ENCODE measurements around the gene LRRFIP1.
A peak's percentile ranks its signal among the peaks of the same experiment; 100 is the strongest.
"Not testable (repeated sequence)": the region's sequence is repeated elsewhere in the genome, so short reads cannot be mapped to it uniquely, and the experiment has no call there.

The LRRFIP1 gene

GRCh38 chr2:237662671-237663093 is 35.3 kb downstream of the LRRFIP1 start:
- DNase-seq (ENCODE audit: low read depth): no peak

- DNase-seq (ENCODE audit: low read depth): no peak
These were observed 36.2 kb downstream of the LRRFIP1 start for GRCh38 chr2:237663517-237664110.

GRCh38 chr2:237664151-237664550 is 36.8 kb downstream of the LRRFIP1 start:
- no peak for DNase-seq (ENCODE audit: low read depth)

- no peak for DNase-seq (ENCODE audit: low read depth)
These were observed 38.3 kb downstream of the LRRFIP1 start for GRCh38 chr2:237665713-237666143.

GRCh38 chr2:237666606-237667005 is 39.2 kb downstream of the LRRFIP1 start:
- DNase-seq (ENCODE audit: low read depth): no peak

GRCh38 chr2:237667050-237667576 is 39.7 kb downstream of the LRRFIP1 start:
- DNase-seq (ENCODE audit: low read depth): not testable (repeated sequence)

- no peak for DNase-seq (ENCODE audit: low read depth)
These were observed 40.5 kb downstream of the LRRFIP1 start for GRCh38 chr2:237667893-237668292.

GRCh38 chr2:237668440-237668839 is 41.1 kb downstream of the LRRFIP1 start:
- DNase-seq (ENCODE audit: low read depth): no peak

- DNase-seq (ENCODE audit: low read depth): no peak
These were observed 41.9 kb downstream of the LRRFIP1 start for GRCh38 chr2:237669283-237669627.

GRCh38 chr2:237669628-237670392 is 42.4 kb downstream of the LRRFIP1 start:
- no peak for DNase-seq (ENCODE audit: low read depth)

GRCh38 chr2:237670641-237671040 is 43.3 kb downstream of the LRRFIP1 start:
- DNase-seq (ENCODE audit: low read depth): no peak

GRCh38 chr2:237671466-237672138 is 44.2 kb downstream of the LRRFIP1 start:
- DNase-seq (ENCODE audit: low read depth): no peak

- DNase-seq (ENCODE audit: low read depth): no peak
These were observed 45.3 kb downstream of the LRRFIP1 start for GRCh38 chr2:237672731-237673129.

- DNase-seq (ENCODE audit: low read depth): peak; percentile 69
These were observed 46.0 kb downstream of the LRRFIP1 start for GRCh38 chr2:237673130-237674001.

GRCh38 chr2:237674731-237675276 is 47.4 kb downstream of the LRRFIP1 start:
- peak; percentile 67 for DNase-seq (ENCODE audit: low read depth)

- no peak for DNase-seq (ENCODE audit: low read depth)
These were observed 47.9 kb downstream of the LRRFIP1 start for GRCh38 chr2:237675316-237675715.

GRCh38 chr2:237680702-237681478 is 53.5 kb downstream of the LRRFIP1 start:
- no peak for DNase-seq (ENCODE audit: low read depth)

- DNase-seq (ENCODE audit: low read depth): no peak
These were observed 54.8 kb downstream of the LRRFIP1 start for GRCh38 chr2:237682151-237682550.

- no peak for DNase-seq (ENCODE audit: low read depth)
These were observed 55.7 kb downstream of the LRRFIP1 start for GRCh38 chr2:237682856-237683670.

GRCh38 chr2:237685408-237685807 is 58.0 kb downstream of the LRRFIP1 start:
- no peak for DNase-seq (ENCODE audit: low read depth)
